GM18511 (cell line): ENCODE results near the gene PZP.

Experiments
- ATAC-seq: cut with Tn5 transposase; IDR thresholded peaks from one replicate; pipeline ENCODE4 v1.9.1; 2021; ENCODE audit warnings: mild to moderate bottlenecking, moderate library complexity; ENCODE audit not compliant: unreplicated experiment

The PZP gene

DNA sequence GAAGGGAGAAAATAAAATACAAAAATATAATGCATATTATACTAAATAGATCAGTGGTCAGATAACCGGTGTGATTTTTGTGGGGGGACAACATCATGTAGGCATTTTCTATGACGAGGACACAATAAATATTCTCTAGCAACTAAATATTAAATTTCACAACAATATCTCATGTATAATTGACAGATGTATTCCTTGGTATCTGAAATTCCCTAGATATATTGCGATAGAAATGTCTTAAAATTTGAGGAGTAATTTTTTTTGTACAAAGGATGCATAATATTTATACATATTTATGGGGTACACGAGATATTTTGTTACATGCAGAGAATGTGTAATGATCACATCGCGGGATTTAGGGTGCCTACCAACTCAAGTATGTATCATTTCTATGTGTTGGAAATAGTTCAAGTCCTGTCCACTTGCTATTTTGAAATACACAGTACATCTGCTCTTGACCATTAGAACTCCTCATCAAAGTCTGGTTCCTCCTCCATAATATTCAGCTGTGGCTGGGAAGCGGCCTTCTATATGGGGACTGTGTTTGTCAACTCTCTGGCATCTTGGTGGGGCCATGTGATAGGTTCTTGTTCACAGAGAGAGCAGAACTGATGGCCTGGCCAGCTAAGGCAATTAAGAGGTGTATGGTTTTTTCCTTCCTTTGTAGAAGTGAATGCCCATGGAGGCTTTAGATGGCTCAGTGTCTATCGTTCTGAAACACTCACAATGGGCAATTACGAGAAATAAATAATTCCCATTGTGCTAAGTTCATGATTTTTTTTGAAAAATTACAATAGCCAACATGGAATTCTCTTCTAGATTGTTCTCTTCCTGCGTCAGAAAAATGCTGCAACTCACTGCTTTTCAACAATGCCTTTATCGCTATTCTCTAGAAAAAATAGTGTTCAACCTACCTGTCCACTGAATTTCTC lies 101.3 kb downstream of the PZP start:
- ATAC-seq: no peak

DNA sequence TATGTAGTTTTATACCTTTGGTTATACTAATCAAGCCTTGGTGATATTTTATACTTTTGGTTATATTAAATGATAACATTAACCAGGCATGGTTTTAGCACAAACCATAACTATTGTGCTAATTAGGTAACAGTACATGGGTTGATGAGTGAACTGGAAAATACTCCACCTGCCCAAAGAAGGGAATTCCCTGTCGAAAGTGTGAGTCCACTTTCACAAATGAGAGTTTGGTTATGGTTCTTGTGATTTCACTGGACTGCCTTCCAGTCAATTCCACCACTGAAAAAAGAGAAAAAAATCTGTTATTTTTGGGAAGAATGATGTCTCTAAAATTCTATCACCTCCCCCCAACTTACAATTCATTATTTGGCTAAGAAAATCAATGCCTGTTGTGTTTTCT lies 102.1 kb downstream of the PZP start:
- ATAC-seq: no peak

DNA sequence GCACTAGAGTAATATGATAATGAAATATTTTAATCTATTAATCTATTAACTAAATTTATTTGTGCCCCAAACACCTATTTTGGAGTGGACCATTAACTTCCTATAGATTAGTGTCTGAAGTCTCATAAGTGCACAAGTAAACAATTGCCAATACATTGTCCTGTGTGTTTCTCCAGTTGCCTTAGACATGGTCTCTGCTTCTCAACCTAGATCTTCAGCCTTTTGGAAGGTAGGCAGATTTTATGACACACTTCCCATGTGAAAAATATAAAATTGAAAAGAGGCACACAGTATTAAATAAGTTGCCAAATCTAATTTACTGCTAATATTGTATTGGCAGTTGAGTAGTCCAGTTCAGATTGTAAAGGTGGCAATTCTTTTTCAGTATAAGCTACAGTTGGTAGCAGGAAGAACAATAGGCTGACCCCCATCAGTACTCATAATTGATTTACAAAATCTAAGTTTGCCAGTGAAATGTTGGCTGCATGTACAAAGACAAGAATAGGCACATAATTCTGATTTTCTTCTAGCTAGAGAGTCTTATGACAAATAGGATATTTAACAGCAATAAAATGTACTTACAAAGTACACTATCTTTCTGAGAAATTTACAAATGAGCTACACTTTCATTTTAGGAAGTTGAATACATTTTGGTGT lies 103.3 kb downstream of the PZP start:
- ATAC-seq: no peak

- no peak for ATAC-seq
Observed at GRCh38 chr12:9104087-9104486, 104.1 kb downstream of the PZP start.

DNA sequence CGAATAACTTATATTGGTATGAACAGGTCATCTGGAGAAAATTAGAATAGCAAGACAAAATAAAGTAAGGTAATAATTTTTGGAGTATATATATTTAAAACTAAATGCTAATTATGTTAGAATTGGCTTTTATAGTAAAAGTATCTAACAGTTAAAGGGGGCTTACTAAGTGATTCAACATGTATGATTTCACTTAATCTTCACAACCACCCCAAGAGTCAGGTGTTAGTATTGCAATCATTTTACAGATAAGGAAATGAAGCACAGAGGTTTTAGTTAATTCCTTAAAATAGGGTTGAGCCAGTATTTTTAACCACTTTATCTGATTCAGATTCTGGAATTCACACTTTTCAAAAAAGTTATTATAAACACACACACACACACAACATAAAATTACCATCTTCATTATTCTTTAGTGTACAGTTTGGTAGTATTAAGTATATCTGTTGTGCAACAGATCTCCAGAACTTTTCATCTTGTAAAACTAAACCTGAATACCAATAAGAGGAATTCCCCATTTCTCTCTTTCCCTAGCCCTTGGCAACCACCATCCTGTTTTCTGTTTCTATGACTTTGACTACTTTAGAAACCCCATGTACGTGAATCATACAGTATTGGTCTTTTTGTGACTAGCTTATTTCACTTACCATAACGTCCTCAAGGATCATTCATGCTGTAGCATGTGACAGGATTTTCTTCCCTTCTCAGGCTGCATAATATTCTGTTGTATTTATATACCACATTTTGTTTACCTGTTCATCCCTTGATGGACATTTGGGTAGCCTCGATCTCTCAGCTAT lies 104.9 kb downstream of the PZP start:
- ATAC-seq: no peak

DNA sequence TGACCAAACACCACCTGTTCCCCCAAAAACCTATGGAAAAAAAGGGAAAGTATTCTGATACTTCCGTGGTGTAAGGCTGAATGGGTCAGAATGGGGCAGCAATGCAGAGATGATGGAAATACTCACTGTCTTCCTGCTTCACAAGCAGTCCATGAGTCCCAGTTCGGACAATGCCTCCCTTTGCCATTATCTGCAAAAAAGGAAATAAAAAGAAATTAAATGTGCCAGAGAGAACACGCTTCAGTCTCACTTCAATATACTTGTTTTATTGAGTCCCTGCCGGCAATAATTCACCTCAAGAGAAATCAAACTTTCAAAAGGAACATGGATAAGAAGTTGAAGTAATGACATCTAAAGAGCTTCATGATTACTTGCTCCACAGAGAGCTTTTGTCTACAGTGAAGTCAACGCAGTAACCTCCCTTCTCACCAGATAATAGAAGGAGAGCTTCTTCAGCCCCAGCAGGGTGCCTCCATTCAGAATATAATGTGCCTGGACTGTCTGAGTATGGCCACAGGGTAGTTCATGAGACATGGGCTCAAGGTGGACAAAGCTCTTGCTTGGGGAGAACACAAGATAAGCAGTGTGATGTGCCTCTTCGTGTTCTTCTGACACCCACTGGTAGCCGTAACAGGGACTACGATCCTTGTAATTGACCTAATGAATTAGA lies 107.0 kb downstream of the PZP start:
- no peak for ATAC-seq

DNA sequence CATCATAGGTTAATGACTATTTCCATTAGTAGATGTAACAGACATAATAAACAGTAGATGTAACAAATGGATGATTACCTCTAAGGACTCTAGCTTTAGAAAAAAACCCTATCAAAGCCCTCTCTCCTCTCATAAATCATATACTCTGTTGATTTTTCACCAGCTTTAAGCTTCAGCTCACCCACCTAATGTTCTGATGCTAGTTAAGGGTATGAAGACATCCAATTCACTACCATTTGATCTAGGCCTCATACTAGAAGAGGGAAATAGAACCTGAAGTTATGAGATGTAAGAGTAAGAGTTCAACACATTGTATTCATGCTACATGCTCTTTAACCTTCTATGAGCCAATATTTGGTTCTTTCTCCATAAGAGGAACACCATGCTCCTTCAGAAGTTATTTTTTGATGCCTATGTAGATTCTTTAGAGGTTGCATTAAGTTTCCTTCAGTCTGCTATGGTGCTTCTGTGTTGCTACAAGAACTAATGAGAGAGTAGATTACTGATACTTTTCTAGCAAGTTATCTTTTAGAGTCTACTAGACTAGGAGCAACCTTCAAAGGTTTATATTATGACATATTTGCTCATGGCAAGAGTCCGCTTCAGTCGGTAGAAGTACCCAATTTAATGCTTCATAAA lies 108.5 kb downstream of the PZP start:
- no peak for ATAC-seq
